RWPE2 (cell line): ENCODE data around the gene SLC23A1.

ENCODE experiments used
- ATAC-seq: fragments of 200-7000 bp; cut with Tn5 transposase; 3 replicates; pipeline ENCODE4 v1.9.1; 2021; ENCODE audit warnings: low read depth
- DNase-seq: peaks from one replicate; pipeline ENCODE4 v3.0.0-alpha.2; 2020; ENCODE audit warnings: low spot score
- H3K27ac ChIP-seq: fragments of 450-650 bp; 2 replicates; pipeline ENCODE4 v1.5.1; 2017; ENCODE audit warnings: mild to moderate bottlenecking; ENCODE audit not compliant: poor library complexity, severe bottlenecking
- H3K27me3 ChIP-seq: fragments of 250-450 bp; sonication (Bioruptor Pico); 2 replicates; pipeline ENCODE4 v1.5.1; 2021; ENCODE audit warnings: mild to moderate bottlenecking, moderate library complexity; ENCODE audit not compliant: insufficient read depth, poor library complexity, severe bottlenecking
- H3K36me3 ChIP-seq: fragments of 250-450 bp; sonication (Bioruptor Pico); 2 replicates; pipeline ENCODE4 v1.5.1; 2020; ENCODE audit warnings: low read depth, mild to moderate bottlenecking, moderate library complexity
- H3K4me1 ChIP-seq: fragments of 250-450 bp; sonication (Bioruptor Pico); 2 replicates; pipeline ENCODE4 v1.5.1; 2021; ENCODE audit warnings: mild to moderate bottlenecking, moderate library complexity; ENCODE audit not compliant: insufficient read depth, poor library complexity, severe bottlenecking
- H3K4me3 ChIP-seq: fragments of 250-450 bp; sonication (Bioruptor Pico); 2 replicates; pipeline ENCODE4 v1.5.1; 2021; ENCODE audit warnings: mild to moderate bottlenecking, moderate library complexity; ENCODE audit not compliant: severe bottlenecking
- H3K9me3 ChIP-seq: fragments of 250-450 bp; sonication (Bioruptor Pico); 2 replicates; pipeline ENCODE4 v1.5.1; 2021; ENCODE audit warnings: mild to moderate bottlenecking, moderate library complexity; ENCODE audit not compliant: severe bottlenecking
- TF ChIP-seq, protein P1 (sequence below): fragments of 450-650 bp; IDR thresholded peaks from one replicate; pipeline ENCODE4 v1.5.1; 2017; ENCODE audit warnings: mild to moderate bottlenecking, moderate library complexity; ENCODE audit not compliant: poor library complexity, severe bottlenecking

SLC23A1 gene

DNA sequence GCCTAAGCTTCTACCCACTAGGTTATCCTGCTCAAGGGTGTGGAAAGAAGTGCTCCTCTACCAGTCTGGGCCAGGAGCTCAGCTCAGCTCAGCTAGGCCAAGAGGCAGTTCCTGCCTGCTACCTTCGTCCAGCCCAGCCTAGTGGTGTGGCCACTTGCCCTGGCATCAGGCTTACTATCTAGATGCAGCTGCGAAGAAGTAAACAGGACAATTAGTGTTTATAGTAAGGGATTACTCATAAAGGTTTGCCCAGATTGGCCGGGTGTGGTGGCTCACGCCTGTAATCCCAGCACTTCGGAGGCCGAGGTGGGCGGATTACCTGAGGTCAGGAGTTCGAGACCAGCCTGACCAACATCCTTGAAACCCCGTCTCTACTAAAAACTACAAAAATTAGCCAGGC, 33.6 kb upstream of the SLC23A1 start:
- DNase-seq (no peak), ATAC-seq (no peak)
- Histone ChIP-seq H3K36me3 (peaks cover 10% of the 10 kb centered on the region; the same call in 1 of the 2 replicates), H3K4me3 (no peak overlapping the region), H3K27ac (no peak overlapping the region), H3K27me3 (no peaks in the 10 kb centered on the region), H3K9me3 (no peaks in the 10 kb centered on the region), H3K4me1 (no peaks in the 10 kb centered on the region)
- TF ChIP-seq, protein P1, sequence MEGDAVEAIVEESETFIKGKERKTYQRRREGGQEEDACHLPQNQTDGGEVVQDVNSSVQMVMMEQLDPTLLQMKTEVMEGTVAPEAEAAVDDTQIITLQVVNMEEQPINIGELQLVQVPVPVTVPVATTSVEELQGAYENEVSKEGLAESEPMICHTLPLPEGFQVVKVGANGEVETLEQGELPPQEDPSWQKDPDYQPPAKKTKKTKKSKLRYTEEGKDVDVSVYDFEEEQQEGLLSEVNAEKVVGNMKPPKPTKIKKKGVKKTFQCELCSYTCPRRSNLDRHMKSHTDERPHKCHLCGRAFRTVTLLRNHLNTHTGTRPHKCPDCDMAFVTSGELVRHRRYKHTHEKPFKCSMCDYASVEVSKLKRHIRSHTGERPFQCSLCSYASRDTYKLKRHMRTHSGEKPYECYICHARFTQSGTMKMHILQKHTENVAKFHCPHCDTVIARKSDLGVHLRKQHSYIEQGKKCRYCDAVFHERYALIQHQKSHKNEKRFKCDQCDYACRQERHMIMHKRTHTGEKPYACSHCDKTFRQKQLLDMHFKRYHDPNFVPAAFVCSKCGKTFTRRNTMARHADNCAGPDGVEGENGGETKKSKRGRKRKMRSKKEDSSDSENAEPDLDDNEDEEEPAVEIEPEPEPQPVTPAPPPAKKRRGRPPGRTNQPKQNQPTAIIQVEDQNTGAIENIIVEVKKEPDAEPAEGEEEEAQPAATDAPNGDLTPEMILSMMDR = no peak

DNA sequence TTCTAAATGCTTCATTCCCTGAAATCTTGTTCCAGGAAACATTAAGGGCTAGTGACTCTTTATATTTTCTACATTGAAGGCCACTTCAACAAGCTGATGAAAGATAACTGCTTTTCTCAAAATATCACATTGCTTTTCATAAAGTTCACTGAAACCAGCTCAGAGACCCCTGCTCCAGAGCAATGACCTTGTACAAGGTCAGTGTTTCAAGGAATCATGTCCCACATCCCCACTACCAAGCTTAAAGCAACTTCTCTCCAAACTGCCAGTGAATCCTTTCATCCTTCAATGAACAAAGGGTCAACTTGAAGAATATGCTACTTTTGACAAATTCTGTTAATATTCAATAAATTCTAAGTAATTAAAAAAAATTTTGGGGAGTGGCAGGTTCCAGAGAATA, 32.8 kb upstream of the SLC23A1 start:
- TF ChIP-seq, protein P1 = no peak
- DNase-seq = no peak
- Histone ChIP-seq H3K27me3 (no peaks in the 10 kb centered on the region), H3K4me3 (no peak overlapping the region), H3K36me3 (peaks cover 10% of the 10 kb centered on the region; the same call in 1 of the 2 replicates), H3K4me1 (no peaks in the 10 kb centered on the region), H3K27ac (no peak overlapping the region), H3K9me3 (no peaks in the 10 kb centered on the region)
- no peak for ATAC-seq

DNA sequence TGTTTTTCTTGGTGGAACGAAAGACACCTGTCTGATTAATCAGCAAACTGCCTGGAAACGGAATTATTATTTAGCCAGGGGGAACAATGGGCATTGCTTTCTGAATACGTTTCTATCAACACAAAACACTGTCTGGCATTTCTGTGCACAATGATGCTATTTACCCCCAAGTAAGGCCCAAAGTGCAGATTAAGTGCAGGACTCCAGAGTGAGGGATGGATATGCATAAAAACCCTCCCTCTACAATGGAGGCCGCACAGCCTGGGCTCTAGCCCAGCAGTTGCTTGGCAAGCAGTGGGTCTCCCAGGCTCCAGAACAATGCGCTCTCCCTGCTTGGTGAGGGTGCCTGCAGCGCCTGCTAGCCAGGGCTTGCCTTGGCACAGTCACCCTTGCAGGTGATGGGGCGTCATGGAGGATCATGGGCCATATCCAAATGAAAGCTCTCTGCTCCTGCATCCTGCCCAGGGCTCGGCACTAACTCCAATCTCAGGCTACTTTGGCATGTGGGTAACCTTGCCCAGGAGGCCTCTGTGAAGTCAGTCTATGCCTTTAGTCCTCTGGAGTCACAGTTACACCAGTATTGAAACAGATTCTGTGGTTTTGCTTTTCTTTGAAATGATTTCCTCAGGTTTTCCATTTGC, 32.2 kb upstream of the SLC23A1 start:
- H3K36me3 ChIP-seq = peaks cover 5% of the 10 kb centered on the region; the same call in 1 of the 2 replicates
- no peaks in the 10 kb centered on the region for H3K9me3 ChIP-seq

DNA sequence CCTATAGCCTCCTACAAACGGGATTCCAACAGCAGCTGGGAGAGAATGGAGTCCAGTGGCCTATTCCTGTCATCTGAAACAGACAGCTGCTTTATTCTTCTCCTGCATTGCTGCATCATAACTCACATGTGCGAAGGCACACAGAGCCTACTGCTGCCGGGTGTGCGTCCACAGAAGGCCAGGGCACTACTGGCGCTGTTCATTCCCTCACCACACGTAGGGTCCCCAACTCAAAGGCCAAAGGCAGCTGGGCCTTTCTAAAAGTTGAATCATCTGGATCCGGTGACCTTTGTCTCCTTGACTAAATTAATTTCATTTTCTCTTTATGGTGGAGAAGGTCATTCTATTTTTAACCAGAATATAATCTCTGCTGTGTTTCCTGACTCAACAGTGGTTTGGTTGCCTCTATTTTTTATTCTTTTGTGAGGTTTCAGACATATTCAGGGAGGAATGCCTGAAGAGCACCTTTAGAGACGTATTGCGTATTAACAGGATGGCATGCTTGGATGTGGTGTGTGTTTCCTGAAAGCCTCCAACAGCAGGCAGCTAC, 31.6 kb upstream of the SLC23A1 start:
- Histone ChIP-seq H3K27me3 (no peaks in the 10 kb centered on the region), H3K36me3 (no peaks in the 10 kb centered on the region), H3K4me1 (no peaks in the 10 kb centered on the region), H3K27ac (no peak overlapping the region), H3K9me3 (no peaks in the 10 kb centered on the region), H3K4me3 (no peak overlapping the region)
- ATAC-seq (no peak), DNase-seq (no peak)
- TF ChIP-seq, protein P1 = no peak

More for the DNA sequence above, 32.2 kb upstream of the SLC23A1 start:
- no peak overlapping the region for H3K4me3 ChIP-seq
- TF ChIP-seq, protein P1 = no peak
- ATAC-seq = peak; percentile 58
- no peak overlapping the region for H3K27ac ChIP-seq
- DNase-seq = no peak
- H3K4me1 ChIP-seq = no peaks in the 10 kb centered on the region
- no peaks in the 10 kb centered on the region for H3K27me3 ChIP-seq

DNA sequence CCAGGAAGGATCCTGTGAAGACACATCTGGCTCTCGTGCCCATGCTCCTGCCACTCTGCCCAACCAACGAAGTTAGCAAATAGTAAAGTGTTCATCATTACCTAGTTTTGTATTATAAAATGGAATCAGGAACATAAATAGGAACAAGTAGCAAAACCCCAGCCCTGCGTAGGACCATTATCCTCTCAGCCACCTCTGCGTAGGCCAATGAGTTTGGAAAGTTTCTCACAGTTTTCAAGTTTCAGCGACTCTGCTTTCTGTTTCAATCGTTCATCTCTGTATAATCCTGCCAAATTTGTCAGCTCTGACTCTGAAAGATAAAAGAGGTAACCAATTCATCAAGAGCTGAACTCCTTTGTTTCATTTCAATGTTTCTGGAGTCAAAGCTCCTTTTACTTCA, 30.9 kb upstream of the SLC23A1 start:
- H3K4me3 ChIP-seq = no peak overlapping the region
- DNase-seq (no peak), ATAC-seq (no peak)
- H3K4me1 ChIP-seq = no peaks in the 10 kb centered on the region
- no peaks in the 10 kb centered on the region for H3K9me3 ChIP-seq
- no peaks in the 10 kb centered on the region for H3K36me3 ChIP-seq
- H3K27ac ChIP-seq = no peak overlapping the region
- TF ChIP-seq, protein P1 = no peak
- H3K27me3 ChIP-seq = no peaks in the 10 kb centered on the region
